IPS-18c (cell line): ENCODE data around the gene CAV3.

Experiments
- H3K4me3 ChIP-seq: 2 replicates; pipeline ENCODE4 v1.7.0; 2013; ENCODE audit warnings: low read depth, mild to moderate bottlenecking, low read length, moderate library complexity; ENCODE audit not compliant: insufficient read depth
- H3K9me3 ChIP-seq: one replicate; pipeline ENCODE4 v1.6.1; 2013; ENCODE audit warnings: mild to moderate bottlenecking, low read length, moderate library complexity; ENCODE audit not compliant: control insufficient read depth, insufficient read depth

CAV3 gene

DNA sequence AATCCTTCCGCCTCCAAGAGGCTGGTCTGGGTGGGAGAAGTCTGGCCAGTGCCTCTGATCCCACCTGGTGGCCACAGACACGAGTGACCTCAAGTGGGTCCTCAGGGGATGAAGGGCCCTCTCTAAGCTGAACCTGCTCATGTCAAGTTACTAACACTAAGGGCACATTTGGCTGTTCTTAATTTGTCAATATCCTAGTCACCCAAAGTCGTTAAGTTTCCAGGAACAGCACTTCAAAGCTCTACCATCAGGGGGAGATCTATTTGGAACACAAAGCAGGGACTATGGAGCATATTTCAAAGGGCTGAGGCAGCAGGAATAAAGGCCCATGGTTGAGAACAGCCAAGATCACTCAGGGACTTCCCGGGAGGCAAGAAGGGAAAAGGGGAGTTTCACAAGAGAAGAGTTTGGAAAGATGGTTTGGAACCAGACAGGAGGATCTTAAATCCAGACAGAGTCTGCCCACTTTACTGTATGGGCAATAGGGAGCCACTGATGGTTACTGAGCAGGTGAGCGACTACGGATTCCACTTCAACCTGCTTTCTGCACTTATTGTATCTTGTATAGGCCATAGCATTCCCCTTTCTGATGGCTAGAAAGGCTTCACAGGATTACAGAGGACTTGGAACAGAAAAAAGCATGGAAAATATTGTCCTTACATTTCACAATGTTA is 22.1 kb downstream of the CAV3 start:
- Histone ChIP-seq H3K4me3 (no peak overlapping the region), H3K9me3 (no peaks in the 10 kb centered on the region)

- H3K4me3 ChIP-seq: no peak overlapping the region
- no peaks in the 10 kb centered on the region for H3K9me3 ChIP-seq
Measured at GRCh38 chr3:8756671-8757070, 23.1 kb downstream of the CAV3 start.

GRCh38 chr3:8757551-8758518 is 24.2 kb downstream of the CAV3 start:
- H3K9me3 ChIP-seq: no peaks in the 10 kb centered on the region
- H3K4me3 ChIP-seq: no peak overlapping the region

DNA sequence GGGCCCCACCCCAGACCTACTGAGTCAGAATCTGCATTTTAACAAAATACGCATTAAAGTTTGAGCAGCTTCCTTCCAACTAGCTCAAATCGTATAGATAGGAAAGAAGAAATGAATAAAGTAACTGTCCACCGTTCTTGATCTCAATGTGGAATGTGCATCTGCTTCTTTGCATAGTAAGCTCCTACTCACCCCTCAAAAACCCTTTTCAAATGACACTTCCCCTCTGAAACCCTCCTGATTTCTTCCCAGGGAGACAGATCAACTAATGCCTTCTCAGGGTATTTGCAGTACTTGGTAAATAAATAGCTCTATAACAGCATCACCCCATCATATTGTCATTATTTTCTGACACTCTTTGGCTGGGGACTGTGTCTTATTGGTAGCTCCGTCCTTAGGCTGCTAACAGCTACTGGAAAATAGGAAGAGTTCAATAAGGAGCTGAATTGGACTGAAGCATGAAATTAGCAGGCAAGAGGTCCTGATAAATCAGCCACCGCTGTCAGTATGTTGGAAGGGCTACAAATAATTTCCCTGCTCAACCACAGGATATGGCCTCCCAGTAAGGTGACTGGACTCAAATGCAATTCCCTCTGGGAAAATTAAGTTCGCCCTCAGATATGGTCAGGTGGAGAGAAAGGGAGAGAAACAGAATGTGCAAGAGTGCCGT is 25.6 kb downstream of the CAV3 start:
- no peak overlapping the region for H3K4me3 ChIP-seq
- H3K9me3 ChIP-seq: no peaks in the 10 kb centered on the region

- no peak overlapping the region for H3K4me3 ChIP-seq
- H3K9me3 ChIP-seq: no peaks in the 10 kb centered on the region
Measured at GRCh38 chr3:8760091-8760490, 26.5 kb downstream of the CAV3 start.

- Histone ChIP-seq H3K9me3 (no peaks in the 10 kb centered on the region), H3K4me3 (no peak overlapping the region)
Measured at GRCh38 chr3:8760506-8760905, 26.9 kb downstream of the CAV3 start.

DNA sequence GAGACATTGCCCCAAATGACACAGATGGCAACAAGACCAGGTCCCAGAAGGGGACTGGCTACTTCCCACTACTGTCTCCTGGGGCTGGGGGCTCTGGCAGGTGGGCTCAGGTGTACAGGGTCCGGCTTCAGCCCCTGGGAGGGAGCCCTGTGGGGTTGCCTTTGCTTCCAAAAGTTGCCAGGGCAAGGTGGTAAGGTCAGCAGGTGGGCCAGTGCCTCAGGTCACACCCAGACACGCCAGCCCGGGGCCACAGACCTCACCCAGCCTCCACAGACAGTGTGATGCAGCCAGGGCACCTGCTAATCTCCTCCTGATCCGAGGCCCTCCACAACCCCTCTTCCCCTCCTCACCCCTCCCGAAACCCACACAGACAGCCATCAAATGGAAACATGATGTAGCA is 28.3 kb downstream of the CAV3 start:
- Histone ChIP-seq H3K9me3 (no peaks in the 10 kb centered on the region), H3K4me3 (no peak overlapping the region)

DNA sequence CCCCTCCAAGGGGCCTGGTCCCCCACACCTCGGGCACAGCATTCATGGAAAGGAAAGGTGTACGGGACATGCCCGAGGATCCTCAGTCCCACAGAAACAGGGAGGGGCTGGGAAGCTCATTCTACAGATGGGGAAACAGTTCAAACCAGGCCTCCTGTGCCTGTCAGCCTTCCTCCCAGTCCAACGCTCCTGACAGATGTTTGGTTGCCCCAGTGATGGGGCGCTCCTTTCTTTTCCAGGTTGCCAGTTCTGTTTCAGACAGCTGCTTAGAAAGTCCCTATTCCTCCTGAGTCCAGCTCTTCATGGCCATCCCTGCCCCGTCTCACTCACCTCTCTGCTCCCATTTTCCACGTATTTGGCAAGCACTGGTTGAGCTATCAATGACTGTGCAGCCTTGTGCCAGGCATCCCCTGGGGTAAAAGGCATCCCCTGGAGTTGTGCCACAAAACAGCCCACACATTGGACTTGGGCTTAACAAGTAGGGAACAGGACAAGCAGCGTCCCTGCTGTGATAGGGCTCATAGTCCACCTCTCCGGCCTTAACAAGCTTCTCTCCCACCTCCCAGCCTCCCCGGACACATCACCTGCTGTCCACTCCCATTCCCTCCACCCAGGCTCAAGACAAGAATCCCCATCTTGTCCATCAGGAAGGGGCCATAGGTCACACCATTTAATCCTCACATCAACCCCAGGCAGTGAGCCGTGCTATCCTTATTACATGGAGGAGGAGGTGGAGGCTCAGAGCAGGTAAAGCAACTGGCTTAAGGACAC is 29.2 kb downstream of the CAV3 start:
- Histone ChIP-seq H3K4me3 (no peak overlapping the region), H3K9me3 (no peaks in the 10 kb centered on the region)

- Histone ChIP-seq H3K9me3 (no peaks in the 10 kb centered on the region), H3K4me3 (no peak overlapping the region)
Measured at GRCh38 chr3:8764528-8764927, 30.9 kb downstream of the CAV3 start.

GRCh38 chr3:8765528-8765927 is 31.9 kb downstream of the CAV3 start:
- no peak overlapping the region for H3K4me3 ChIP-seq
- no peaks in the 10 kb centered on the region for H3K9me3 ChIP-seq

GRCh38 chr3:8766148-8766547 is 32.5 kb downstream of the CAV3 start:
- no peak overlapping the region for H3K4me3 ChIP-seq
- H3K9me3 ChIP-seq: no peaks in the 10 kb centered on the region

GRCh38 chr3:8767256-8767666 is 33.7 kb downstream of the CAV3 start:
- no peaks in the 10 kb centered on the region for H3K9me3 ChIP-seq
- H3K4me3 ChIP-seq: 0 out of 2 replicates have a peak overlapping the region, but pooled peaks have one; percentile 46

DNA sequence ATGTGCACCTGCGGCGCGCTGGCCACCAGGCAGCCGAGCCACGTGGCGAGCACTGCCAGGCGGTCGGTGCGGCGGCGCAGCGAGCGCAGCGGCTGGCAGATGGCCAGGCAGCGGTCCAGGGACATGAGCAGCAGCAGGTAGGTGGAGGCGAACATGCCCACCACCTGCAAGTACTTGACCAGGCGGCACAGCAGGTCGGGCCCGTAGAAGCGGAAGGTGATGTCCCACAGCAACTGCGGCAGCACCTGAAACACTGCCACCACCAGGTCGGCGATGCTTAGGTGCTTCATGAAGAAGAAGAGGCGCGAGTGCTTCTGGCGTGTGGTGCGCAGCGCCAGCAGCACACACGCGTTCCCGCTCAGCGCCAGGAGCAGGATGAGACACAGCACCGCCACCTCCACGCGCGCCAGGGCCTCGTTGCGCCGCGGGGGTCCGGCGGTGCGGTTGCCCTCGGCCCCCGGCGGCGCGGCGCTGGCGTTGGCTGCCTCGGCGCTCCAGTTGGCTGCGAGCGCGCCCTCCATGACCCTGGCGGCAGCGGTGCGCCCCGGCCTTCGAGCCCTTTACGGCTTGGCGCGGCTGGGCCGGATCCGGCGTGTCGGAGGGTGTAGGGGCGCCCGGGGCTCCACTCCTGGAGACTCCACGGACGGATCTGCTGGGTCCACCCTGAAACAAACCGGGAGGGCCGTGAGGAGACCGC is 34.2 kb downstream of the CAV3 start:
- Histone ChIP-seq H3K4me3 (peak overlapping the region; percentile 46), H3K9me3 (no peaks in the 10 kb centered on the region)

GRCh38 chr3:8768364-8769087 is 34.9 kb downstream of the CAV3 start:
- no peaks in the 10 kb centered on the region for H3K9me3 ChIP-seq
- H3K4me3 ChIP-seq: peak overlapping the region; percentile 46

DNA sequence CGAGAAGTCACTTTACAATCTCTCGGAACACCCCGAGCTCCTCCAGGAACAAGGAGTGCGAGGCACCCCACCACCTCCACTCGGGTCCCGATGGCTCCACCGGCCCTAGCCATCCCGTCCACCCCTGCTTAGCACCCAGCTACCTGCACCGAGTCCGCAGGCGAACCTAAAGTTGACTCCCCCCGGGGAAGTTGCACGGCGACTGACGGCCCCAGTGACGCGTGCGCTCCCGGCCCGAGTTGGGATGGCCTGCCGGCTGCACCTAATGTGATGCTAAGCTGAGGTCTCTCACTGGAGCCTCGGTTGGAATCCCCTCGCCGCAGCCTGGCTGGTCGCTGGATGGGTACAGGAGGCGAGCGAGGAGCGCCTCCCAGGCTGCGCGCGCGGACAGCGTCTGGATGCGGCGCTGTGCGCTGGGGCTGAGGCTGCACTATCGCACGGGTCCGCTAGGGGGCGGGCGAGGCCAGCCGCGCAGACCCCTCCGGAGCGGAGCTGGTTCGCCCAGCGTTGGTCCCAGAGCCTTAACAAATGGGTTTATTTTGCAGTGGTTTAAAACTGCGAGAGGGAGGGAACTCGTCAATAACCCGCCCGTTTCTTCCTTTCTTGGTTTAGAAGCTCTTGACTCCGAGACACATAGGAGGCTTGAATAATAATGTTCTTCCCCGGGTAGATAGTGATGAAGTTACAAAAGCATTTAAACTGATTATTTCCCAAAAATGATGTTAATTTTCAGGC is 35.7 kb downstream of the CAV3 start, which contains the start of gene OXTR:
OXTR (minus strand) TSS at position 526 of the 735 bp plus-strand sequence. CDS start 1,426 bp downstream, outside the sequence.
- peak within 1 kb of the TSS; percentile 46 for H3K4me3 ChIP-seq
- H3K9me3 ChIP-seq: no peaks in the 10 kb centered on the region
